ENCODE measurements around the gene ATP6AP1.

- no peak for TF ChIP-seq CTCF (conservative IDR thresholded peaks at IDR 0.05)
- no peak for TF ChIP-seq EZH2 (IDR thresholded peaks at IDR 0.05; ENCODE audit: low read depth)
Observed at GRCh38 chrX:154428176-154429171, at the start of gene ATP6AP1.
